ENCODE data around the gene KREMEN2. TPM values are rescaled to one million over a fixed set of nuclear protein-coding genes. Genes with fewer than 3 reads are reported as not detected.

The KREMEN2 gene
- polyA plus RNA-seq, 4 donors: 0.15 to 0.54 (median 0.47) TPM; not detected in 1

DNA sequence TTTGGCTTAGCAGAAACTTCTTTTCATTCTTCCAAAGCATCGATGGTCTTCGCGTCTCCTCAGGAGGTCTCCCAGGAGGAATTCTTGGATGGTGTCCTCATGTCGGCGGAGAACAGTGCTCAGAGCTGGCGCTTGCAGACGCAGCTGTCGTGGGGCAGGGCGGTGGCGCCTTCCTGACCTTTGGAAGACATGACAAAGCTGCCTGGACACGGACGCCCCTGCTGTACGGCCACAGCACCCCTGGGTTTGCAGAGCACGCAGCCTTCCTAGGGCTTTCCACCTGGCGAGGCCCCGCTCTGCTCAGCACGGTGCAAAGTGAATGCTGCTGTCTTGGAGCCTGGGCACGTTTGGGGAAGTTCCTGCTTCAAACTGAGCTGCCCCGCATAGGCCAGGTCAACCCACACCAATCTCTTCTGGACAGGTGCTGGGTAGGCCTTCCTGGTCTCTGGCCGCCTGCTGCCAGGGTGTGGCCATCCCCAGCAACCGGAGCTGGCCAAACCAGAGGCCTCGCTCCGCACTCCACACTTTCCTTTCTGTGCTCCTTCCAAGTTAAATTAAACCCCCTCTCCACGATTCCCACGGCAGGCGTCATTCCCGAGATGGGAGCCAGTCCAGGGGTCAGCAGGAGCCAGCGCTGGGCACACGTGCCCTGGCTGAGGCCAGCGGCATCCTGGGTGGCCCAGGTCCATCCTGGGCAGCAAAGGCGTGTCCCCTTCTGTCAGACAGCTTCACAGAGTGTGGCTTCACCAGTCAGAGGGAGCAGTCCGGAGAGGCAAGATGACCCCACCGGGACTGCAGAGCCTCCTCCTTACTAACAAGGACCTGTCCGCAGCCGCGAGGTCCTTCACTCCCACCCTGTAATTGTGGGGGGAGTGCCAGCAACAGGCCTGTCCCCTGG, 15.0 kb upstream of the KREMEN2 start:
- H3K4me3 ChIP-seq (ENCODE audit: low read depth in 1 of 3, low read length in 3 of 3): no peak overlapping the region
- 88 to 90% (median 90%) methylated on average over 36 of the region's 36 CpGs for WGBS, 3 donors
- no peaks in the 10 kb centered on the region for H3K9me3 ChIP-seq (ENCODE audit: control insufficient read depth in 2 of 2, insufficient read depth in 1 of 2, low read depth in 1 of 2, low read length in 1 of 2)
- H3K4me1 ChIP-seq (ENCODE audit: control insufficient read depth in 3 of 3, insufficient read depth in 2 of 3, low read depth in 1 of 3, low read length in 2 of 3): no peaks in the 10 kb centered on the region
- DNase-seq: no peak
- peaks cover 0 to under 1% (median 0%) of the 10 kb centered on the region in 3 donors for H3K27me3 ChIP-seq (ENCODE audit: control insufficient read depth in 3 of 3, insufficient read depth in 3 of 3, low read length in 3 of 3)
- FAIRE-seq: no peak
- H3K27ac ChIP-seq (ENCODE audit: low read depth in 1 of 3, low read length in 2 of 3): no peak overlapping the region
- H3K36me3 ChIP-seq (ENCODE audit: control insufficient read depth in 3 of 3, insufficient read depth in 2 of 3, low read depth in 1 of 3, low read length in 3 of 3): peaks cover 0 to 23% (median 0%) of the 10 kb centered on the region in 3 donors

DNA sequence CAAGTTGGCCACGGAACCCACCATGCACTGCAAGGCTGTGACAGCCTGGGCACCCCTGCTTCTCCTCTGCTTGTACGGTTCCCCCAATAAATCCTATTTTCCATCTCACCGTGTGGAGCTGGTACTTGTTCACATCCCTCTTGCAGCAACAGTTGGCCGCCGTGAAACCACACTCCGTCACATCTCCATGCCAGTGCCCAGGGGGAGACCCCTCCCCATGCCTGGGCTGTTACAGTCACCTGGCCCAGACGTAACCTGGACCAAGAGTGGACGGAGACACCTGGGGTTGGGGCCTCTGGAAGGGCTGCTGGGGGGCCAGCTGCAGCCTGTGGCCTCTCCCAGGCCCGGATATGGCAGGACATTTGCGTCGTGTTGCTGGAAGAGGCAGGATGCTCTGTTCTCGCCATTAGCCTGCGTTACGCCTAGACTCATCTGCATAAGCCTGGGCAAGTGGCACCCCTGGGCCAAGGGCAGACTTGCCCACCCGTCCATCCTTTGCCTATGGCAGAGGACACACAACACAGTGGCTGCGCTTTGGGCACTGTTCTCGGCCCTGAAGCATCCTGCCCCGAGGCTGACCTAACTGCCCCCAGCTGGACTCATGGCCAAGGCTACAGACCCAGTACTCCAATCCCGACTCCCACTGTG, 14.2 kb upstream of the KREMEN2 start:
- no peak overlapping the region for H3K4me3 ChIP-seq (ENCODE audit: low read depth in 1 of 3, low read length in 3 of 3)
- H3K4me1 ChIP-seq (ENCODE audit: control insufficient read depth in 3 of 3, insufficient read depth in 2 of 3, low read depth in 1 of 3, low read length in 2 of 3): no peaks in the 10 kb centered on the region
- H3K27ac ChIP-seq (ENCODE audit: low read depth in 1 of 3, low read length in 2 of 3): no peak overlapping the region
- WGBS, 3 donors: 88 to 94% (median 91%) methylated on average over 19 of the region's 19 CpGs
- no peak for FAIRE-seq
- peaks cover 0 to 23% (median 0%) of the 10 kb centered on the region in 3 donors for H3K36me3 ChIP-seq (ENCODE audit: control insufficient read depth in 3 of 3, insufficient read depth in 2 of 3, low read depth in 1 of 3, low read length in 3 of 3)
- H3K27me3 ChIP-seq (ENCODE audit: control insufficient read depth in 3 of 3, insufficient read depth in 3 of 3, low read length in 3 of 3): peaks cover 0 to 7% (median 0%) of the 10 kb centered on the region in 3 donors
- DNase-seq: no peak
- no peaks in the 10 kb centered on the region for H3K9me3 ChIP-seq (ENCODE audit: control insufficient read depth in 2 of 2, insufficient read depth in 1 of 2, low read depth in 1 of 2, low read length in 1 of 2)

DNA sequence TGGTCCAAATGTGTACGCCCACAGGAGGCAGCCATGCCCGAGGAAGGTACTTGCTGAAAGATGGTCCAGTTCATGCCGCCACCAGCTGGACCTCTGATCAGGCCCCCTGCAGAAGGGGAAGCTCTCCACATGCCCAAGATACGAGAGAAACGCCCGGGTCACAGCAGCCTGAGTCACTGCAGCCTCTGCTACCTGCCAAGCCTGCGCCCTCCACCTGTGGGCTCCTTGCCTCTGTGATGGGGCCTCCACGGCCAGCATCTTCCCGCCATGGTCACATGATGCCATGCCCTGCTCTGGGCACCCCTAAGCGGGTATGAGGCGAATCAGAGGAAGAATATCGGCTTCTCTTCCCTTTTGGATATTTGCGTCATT, 13.7 kb upstream of the KREMEN2 start:
- Histone ChIP-seq H3K27ac (ENCODE audit: low read depth in 1 of 3, low read length in 2 of 3) (no peak overlapping the region), H3K4me3 (ENCODE audit: low read depth in 1 of 3, low read length in 3 of 3) (no peak overlapping the region), H3K9me3 (ENCODE audit: control insufficient read depth in 2 of 2, insufficient read depth in 1 of 2, low read depth in 1 of 2, low read length in 1 of 2) (no peaks in the 10 kb centered on the region), H3K36me3 (ENCODE audit: control insufficient read depth in 3 of 3, insufficient read depth in 2 of 3, low read depth in 1 of 3, low read length in 3 of 3) (peaks cover 0 to 23% (median 0%) of the 10 kb centered on the region in 3 donors), H3K4me1 (ENCODE audit: control insufficient read depth in 3 of 3, insufficient read depth in 2 of 3, low read depth in 1 of 3, low read length in 2 of 3) (no peaks in the 10 kb centered on the region), H3K27me3 (ENCODE audit: control insufficient read depth in 3 of 3, insufficient read depth in 3 of 3, low read length in 3 of 3) (peaks cover 0 to 7% (median 0%) of the 10 kb centered on the region in 3 donors)
- no peak for FAIRE-seq
- no peak for DNase-seq
- 92 to 95% (median 93%) methylated on average over 12 to 13 of the region's 13 CpGs for WGBS, 3 donors

DNA sequence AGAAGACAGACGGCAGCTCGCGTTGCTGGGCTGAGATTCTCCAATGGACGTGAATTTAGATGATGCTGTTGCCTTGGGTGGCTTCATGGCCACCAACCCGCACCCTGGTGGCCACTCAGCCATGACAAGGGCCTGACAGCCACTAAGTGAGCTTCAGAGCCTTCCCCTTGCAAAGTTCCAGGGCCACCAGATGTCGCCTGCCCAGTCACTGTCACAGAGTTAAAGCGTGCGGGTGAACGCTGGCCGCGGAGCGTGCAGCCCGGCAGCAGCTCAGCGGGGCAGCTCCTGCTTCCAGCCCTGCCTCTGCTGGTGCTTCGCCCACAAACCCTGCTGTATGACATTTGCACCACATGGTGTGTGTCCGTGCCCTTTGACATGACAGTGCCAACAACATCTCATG, 13.3 kb upstream of the KREMEN2 start:
- peaks cover 0 to 10% (median 0%) of the 10 kb centered on the region in 3 donors for H3K27me3 ChIP-seq (ENCODE audit: control insufficient read depth in 3 of 3, insufficient read depth in 3 of 3, low read length in 3 of 3)
- no peak overlapping the region for H3K27ac ChIP-seq (ENCODE audit: low read depth in 1 of 3, low read length in 2 of 3)
- 86 to 90% (median 88%) methylated on average over 16 of the region's 16 CpGs for WGBS, 3 donors
- no peak overlapping the region for H3K4me3 ChIP-seq (ENCODE audit: low read depth in 1 of 3, low read length in 3 of 3)
- peaks cover 0 to 23% (median 0%) of the 10 kb centered on the region in 3 donors for H3K36me3 ChIP-seq (ENCODE audit: control insufficient read depth in 3 of 3, insufficient read depth in 2 of 3, low read depth in 1 of 3, low read length in 3 of 3)
- H3K9me3 ChIP-seq (ENCODE audit: control insufficient read depth in 2 of 2, insufficient read depth in 1 of 2, low read depth in 1 of 2, low read length in 1 of 2): no peaks in the 10 kb centered on the region
- H3K4me1 ChIP-seq (ENCODE audit: control insufficient read depth in 3 of 3, insufficient read depth in 2 of 3, low read depth in 1 of 3, low read length in 2 of 3): no peaks in the 10 kb centered on the region
- DNase-seq (no peak), FAIRE-seq (no peak)

DNA sequence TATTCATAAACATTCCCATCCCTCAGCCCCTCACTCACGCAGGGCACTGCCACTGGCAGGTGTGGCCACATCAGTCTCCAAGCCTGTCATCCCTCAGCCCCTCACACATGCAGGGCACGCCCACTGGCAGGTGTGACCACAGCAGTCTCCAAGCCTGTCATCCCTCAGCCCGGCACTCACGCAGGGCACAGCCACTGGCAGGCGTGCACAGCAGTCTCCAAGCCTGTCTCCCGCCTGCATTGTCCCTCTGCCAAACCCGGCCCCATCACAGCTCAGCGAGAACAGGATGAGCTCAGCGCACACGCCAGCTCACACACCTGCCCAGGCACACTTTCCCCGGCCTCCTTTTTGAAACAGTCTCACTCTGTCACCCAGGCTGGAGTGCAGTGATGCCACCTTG, 11.4 kb upstream of the KREMEN2 start:
- Histone ChIP-seq H3K27ac (ENCODE audit: low read depth in 1 of 3, low read length in 2 of 3) (no peak overlapping the region), H3K4me3 (ENCODE audit: low read depth in 1 of 3, low read length in 3 of 3) (no peak overlapping the region), H3K4me1 (ENCODE audit: control insufficient read depth in 3 of 3, insufficient read depth in 2 of 3, low read depth in 1 of 3, low read length in 2 of 3) (peaks cover 0 to 5% (median 0%) of the 10 kb centered on the region in 3 donors), H3K27me3 (ENCODE audit: control insufficient read depth in 3 of 3, insufficient read depth in 3 of 3, low read length in 3 of 3) (peaks cover 0 to 10% (median 3%) of the 10 kb centered on the region in 3 donors), H3K36me3 (ENCODE audit: control insufficient read depth in 3 of 3, insufficient read depth in 2 of 3, low read depth in 1 of 3, low read length in 3 of 3) (peaks cover 0 to 23% (median 0%) of the 10 kb centered on the region in 3 donors), H3K9me3 (ENCODE audit: control insufficient read depth in 2 of 2, insufficient read depth in 1 of 2, low read depth in 1 of 2, low read length in 1 of 2) (no peaks in the 10 kb centered on the region)
- no peak for DNase-seq
- WGBS, 3 donors: 23 to 51% (median 29%) methylated on average over 11 of the region's 11 CpGs
- no peak for FAIRE-seq

DNA sequence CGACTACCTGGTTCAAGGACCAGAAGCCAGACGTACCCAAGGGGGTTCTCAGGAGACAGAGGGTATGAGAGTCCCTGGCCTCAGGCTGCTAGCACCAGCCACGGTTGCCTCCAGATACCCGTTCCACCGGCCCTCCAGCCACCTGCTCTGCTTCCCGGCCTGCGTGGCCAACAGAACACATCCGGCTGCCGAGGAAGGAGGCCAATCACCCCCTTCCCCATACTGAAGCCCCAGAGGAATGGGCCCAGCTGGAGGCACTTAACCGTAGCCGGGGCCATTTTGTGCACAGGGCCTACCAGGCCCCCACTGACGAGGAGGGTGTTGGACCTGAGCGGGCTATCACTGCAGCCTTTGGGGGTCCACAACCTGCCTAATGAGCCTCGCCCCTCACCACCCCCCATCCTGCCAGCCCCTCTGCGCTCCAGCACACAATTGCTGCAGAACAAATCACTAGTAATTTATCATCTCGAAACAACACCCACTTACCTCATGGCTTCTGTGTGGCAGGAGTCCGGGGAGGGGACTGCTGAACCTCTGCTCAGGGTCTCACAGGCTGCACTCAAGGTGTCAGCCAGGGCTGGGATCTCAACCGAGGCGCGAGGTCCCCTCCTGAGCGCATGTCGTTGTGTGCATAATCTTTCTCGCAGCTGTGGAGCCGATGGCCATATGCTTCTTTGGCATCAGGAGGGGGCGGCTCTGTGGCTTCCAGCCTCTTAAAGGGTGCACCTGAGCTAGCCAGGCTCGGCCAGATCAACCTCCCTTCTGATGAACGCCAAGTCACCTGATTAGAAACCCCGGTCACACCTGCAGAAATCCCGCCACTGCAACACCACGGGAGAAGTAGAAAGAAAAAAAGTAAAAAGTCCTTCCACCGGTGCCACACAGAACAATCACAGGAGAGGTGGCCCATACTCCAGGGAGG, 10.1 kb upstream of the KREMEN2 start:
- H3K4me1 ChIP-seq (ENCODE audit: control insufficient read depth in 3 of 3, insufficient read depth in 2 of 3, low read depth in 1 of 3, low read length in 2 of 3): peaks cover 0 to 5% (median 0%) of the 10 kb centered on the region in 3 donors
- H3K36me3 ChIP-seq (ENCODE audit: control insufficient read depth in 3 of 3, insufficient read depth in 2 of 3, low read depth in 1 of 3, low read length in 3 of 3): peaks cover 0 to 17% (median 0%) of the 10 kb centered on the region in 3 donors
- WGBS, 3 donors: 48 to 58% (median 58%) methylated on average over 31 of the region's 31 CpGs
- no peak overlapping the region for H3K27ac ChIP-seq (ENCODE audit: low read depth in 1 of 3, low read length in 2 of 3)
- peaks cover 0 to 12% (median 3%) of the 10 kb centered on the region in 3 donors for H3K27me3 ChIP-seq (ENCODE audit: control insufficient read depth in 3 of 3, insufficient read depth in 3 of 3, low read length in 3 of 3)
- no peaks in the 10 kb centered on the region for H3K9me3 ChIP-seq (ENCODE audit: control insufficient read depth in 2 of 2, insufficient read depth in 1 of 2, low read depth in 1 of 2, low read length in 1 of 2)
- no peak for DNase-seq
- FAIRE-seq: no peak
- H3K4me3 ChIP-seq (ENCODE audit: low read depth in 1 of 3, low read length in 3 of 3): no peak overlapping the region

DNA sequence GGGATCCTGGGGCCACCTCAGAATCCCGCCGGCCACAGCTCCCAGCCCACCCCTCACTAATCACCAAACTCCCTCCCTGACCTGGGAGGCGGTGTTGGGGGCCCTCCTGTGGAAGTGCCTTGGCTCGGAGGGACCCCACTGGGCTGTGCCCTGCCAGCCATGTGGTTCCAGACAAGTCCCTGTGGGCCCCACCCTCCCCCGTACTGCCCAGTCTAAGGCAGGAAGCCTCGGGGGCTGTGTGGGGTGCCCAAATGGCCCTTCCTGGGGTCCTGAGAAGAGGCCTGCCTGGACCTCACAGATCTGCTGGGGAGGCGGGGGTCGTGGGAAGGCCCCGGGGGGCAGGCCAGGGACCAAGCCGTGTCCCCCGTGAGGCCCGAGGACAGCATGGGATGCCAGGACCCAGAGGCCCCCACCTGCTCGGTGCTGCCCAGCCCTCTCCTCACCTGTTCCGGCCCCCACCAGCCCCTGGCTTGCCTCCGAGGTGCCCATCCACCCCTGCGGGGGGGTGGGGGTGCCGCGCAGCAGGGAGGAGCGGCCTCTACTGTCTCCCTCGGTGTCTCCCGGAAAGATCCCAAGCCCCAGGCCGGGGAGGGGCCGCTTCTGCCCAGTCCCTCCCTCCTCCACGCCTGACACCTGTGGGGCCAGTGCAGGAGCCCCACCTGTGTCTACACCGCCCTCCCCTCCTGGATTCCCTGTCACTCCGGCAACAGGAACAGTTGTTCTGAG, 9.3 kb upstream of the KREMEN2 start:
- FAIRE-seq (no peak), DNase-seq (peak; percentile 34 to 51)
- no peaks in the 10 kb centered on the region for H3K9me3 ChIP-seq (ENCODE audit: control insufficient read depth in 2 of 2, insufficient read depth in 1 of 2, low read depth in 1 of 2, low read length in 1 of 2)
- 38 to 62% (median 61%) methylated on average over 20 to 26 of the region's 26 CpGs for WGBS, 3 donors
- peaks cover 0 to 9% (median 0%) of the 10 kb centered on the region in 3 donors for H3K36me3 ChIP-seq (ENCODE audit: control insufficient read depth in 3 of 3, insufficient read depth in 2 of 3, low read depth in 1 of 3, low read length in 3 of 3)
- no peak overlapping the region for H3K27ac ChIP-seq (ENCODE audit: low read depth in 1 of 3, low read length in 2 of 3)
- H3K4me3 ChIP-seq (ENCODE audit: low read depth in 1 of 3, low read length in 3 of 3): peak overlapping the region in 1 of 3 donors; percentile 15
- H3K4me1 ChIP-seq (ENCODE audit: control insufficient read depth in 3 of 3, insufficient read depth in 2 of 3, low read depth in 1 of 3, low read length in 2 of 3): peaks cover 0 to 5% (median 0%) of the 10 kb centered on the region in 3 donors
- peaks cover 0 to 19% (median 3%) of the 10 kb centered on the region in 3 donors for H3K27me3 ChIP-seq (ENCODE audit: control insufficient read depth in 3 of 3, insufficient read depth in 3 of 3, low read length in 3 of 3)

Measured in small intestine (tissue), 7 donors.